GM23338 (cell line): ENCODE measurements around the gene PTPN13. TPM values are rescaled to one million over a fixed set of nuclear protein-coding genes. Genes with fewer than 3 reads are reported as not detected.

Source experiments
- ETS1 ChIP-seq: IDR thresholded peaks from 2 replicates; pipeline ENCODE4 v1.6.1; 2016; ENCODE audit warnings: antibody characterized with exemption
- POLR2AphosphoS5 ChIP-seq: IDR thresholded peaks from 2 replicates; pipeline ENCODE4 v1.6.1; 2016; ENCODE audit warnings: antibody characterized with exemption, low read depth
- ZNF462 ChIP-seq: fragments of 250-450 bp; sonication (Bioruptor Pico); IDR thresholded peaks from 2 replicates; pipeline ENCODE4 v1.5.0; 2020; ENCODE audit warnings: mild to moderate bottlenecking, moderate library complexity
- polyA plus RNA-seq: library from polyadenylated mRNA; unstranded; fragments of >200 nt; fragmentation: Nextera tagmentation; extraction: Ambion mirVana; gene quantifications from 2 replicates; pipeline ENCODE4 v1.2.1, GENCODE V29; 2016
- total RNA-seq: library from RNA; depleted of rRNA; stranded (reverse); fragments of >200 nt; shearing (Covaris generic); gene quantifications from 2 replicates; pipeline ENCODE4 v1.2.3, GENCODE V29; 2014
- TF ChIP-seq, protein P1 (sequence below): IDR thresholded peaks from one replicate; pipeline ENCODE4 v1.6.1; 2018; ENCODE audit warnings: antibody characterized with exemption; ENCODE audit not compliant: unreplicated experiment

The PTPN13 gene
- total and polyA plus RNA-seq, 2 experiments from 2014 or later: 12.6 to 49.9 TPM

DNA sequence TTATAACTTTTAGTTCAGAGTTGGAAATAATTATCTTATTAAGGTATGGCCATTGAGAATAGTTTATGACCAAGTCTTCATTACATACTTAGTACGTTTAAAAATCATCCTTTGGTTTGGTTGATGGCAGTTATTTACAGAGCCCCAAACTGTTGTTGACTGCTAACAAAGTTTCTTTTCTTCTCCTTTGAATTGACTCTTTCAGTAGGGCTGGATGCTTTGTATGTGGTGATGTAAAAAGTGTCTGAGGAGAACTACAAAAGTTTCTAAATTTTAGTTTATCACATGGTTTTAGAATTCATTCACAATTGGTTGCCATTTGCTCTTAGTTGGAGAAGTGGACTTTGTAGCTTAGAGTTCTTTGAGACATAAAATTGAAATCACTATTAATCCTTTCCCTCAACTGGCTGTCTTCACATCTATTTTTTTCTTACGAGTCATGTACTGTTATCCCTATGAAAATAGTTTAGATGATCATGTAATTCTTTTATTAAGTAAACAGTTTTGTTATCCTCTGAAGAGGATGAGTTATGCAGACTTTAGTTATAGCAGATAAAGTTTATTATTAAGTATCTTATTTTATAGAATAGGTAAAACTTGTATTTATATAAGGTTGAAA, 14.8 kb downstream of the PTPN13 start (continued):
- TF ChIP-seq ZNF462 (CRISPR knock-in tag) (no peak), POLR2AphosphoS5 (no peak), ETS1 (no peak)
- TF ChIP-seq, protein P1, sequence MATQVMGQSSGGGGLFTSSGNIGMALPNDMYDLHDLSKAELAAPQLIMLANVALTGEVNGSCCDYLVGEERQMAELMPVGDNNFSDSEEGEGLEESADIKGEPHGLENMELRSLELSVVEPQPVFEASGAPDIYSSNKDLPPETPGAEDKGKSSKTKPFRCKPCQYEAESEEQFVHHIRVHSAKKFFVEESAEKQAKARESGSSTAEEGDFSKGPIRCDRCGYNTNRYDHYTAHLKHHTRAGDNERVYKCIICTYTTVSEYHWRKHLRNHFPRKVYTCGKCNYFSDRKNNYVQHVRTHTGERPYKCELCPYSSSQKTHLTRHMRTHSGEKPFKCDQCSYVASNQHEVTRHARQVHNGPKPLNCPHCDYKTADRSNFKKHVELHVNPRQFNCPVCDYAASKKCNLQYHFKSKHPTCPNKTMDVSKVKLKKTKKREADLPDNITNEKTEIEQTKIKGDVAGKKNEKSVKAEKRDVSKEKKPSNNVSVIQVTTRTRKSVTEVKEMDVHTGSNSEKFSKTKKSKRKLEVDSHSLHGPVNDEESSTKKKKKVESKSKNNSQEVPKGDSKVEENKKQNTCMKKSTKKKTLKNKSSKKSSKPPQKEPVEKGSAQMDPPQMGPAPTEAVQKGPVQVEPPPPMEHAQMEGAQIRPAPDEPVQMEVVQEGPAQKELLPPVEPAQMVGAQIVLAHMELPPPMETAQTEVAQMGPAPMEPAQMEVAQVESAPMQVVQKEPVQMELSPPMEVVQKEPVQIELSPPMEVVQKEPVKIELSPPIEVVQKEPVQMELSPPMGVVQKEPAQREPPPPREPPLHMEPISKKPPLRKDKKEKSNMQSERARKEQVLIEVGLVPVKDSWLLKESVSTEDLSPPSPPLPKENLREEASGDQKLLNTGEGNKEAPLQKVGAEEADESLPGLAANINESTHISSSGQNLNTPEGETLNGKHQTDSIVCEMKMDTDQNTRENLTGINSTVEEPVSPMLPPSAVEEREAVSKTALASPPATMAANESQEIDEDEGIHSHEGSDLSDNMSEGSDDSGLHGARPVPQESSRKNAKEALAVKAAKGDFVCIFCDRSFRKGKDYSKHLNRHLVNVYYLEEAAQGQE: no peak
